Hepatocyte (in vitro differentiated cells): Measurements from ENCODE around the gene AMBP.

ENCODE experiments used
- EZH2phosphoT487 ChIP-seq: fragments of 200-600 bp; sonication (generic); IDR thresholded peaks from one replicate; pipeline ENCODE4 v1.6.1; 2018; ENCODE audit warnings: antibody characterized with exemption, mild to moderate bottlenecking, low read depth, moderate library complexity; ENCODE audit not compliant: unreplicated experiment, severe bottlenecking
- TF ChIP-seq, protein P1 (sequence below): fragments of 200-600 bp; sonication (generic); IDR thresholded peaks from 2 replicates; pipeline ENCODE4 v1.5.1; 2016; ENCODE audit warnings: antibody characterized with exemption, mild to moderate bottlenecking; ENCODE audit not compliant: poor library complexity

DNA sequence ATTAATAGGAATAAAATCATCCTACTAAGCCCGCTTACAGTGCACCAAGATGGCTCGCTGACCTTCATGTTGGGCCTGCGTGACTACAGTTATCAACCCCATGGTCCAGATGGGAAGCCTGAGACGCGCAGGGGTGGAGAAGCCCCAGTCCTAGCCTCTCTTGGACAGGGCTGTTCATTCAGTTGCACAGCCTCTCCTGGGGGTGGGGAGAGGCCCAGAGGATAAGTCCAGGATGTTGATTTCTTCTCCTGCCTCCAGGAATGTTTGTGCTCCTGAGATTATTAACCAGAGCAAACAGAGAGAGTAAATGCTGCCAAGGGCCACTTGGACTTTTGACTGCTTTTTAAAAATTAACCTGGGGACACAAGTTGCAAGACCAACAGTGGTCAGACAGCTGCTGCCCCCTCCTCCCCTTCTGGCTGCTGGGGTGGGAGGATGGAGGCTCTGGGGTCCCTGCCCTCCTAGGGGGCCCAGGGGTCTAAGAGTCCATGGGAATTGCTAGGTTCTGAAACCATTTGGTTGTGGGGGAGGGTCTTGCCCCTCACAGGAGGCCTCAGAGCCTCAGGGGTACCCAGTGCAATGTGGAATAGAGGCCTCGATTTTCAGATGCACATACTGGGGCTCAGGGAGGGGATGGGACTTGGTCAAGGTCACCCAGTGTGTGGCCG lies 2.8 kb upstream of the AMBP start:
- TF ChIP-seq, protein P1, sequence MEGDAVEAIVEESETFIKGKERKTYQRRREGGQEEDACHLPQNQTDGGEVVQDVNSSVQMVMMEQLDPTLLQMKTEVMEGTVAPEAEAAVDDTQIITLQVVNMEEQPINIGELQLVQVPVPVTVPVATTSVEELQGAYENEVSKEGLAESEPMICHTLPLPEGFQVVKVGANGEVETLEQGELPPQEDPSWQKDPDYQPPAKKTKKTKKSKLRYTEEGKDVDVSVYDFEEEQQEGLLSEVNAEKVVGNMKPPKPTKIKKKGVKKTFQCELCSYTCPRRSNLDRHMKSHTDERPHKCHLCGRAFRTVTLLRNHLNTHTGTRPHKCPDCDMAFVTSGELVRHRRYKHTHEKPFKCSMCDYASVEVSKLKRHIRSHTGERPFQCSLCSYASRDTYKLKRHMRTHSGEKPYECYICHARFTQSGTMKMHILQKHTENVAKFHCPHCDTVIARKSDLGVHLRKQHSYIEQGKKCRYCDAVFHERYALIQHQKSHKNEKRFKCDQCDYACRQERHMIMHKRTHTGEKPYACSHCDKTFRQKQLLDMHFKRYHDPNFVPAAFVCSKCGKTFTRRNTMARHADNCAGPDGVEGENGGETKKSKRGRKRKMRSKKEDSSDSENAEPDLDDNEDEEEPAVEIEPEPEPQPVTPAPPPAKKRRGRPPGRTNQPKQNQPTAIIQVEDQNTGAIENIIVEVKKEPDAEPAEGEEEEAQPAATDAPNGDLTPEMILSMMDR, result no peak
- no peak for TF ChIP-seq EZH2phosphoT487
